Immature natural killer cell (primary cell): ENCODE results near the gene STEAP1B. TPM values are rescaled to one million over a fixed set of nuclear protein-coding genes. Genes with fewer than 3 reads are reported as not detected.

ENCODE experiments used
- DNase-seq, 3 donors: peaks; one replicate each; pipeline ENCODE4 v3.0.0; 2022; ENCODE audit warnings: mixed read lengths in 1 of 3
- H3K27ac Mint-ChIP-seq, 6 donors: one replicate each; pipeline ENCODE4 v1.8.0; 2020; ENCODE audit warnings: mixed read lengths in 6 of 6, mild to moderate bottlenecking in 5 of 6, inconsistent platforms in 4 of 6, moderate library complexity in 3 of 6
- H3K27me3 Mint-ChIP-seq, 3 donors: one replicate each; pipeline ENCODE4 v1.8.0; 2020 to 2021; ENCODE audit warnings: low read depth in 3 of 3, mild to moderate bottlenecking in 3 of 3, mixed read lengths in 3 of 3, moderate library complexity in 3 of 3, inconsistent platforms in 1 of 3
- H3K36me3 Mint-ChIP-seq, 3 donors: one replicate each; pipeline ENCODE4 v1.8.0; 2020; ENCODE audit warnings: mixed read lengths in 3 of 3, inconsistent platforms in 2 of 3, mild to moderate bottlenecking in 2 of 3
- H3K4me1 Mint-ChIP-seq, 2 donors: one replicate each; pipeline ENCODE4 v1.8.0; 2020; ENCODE audit warnings: inconsistent platforms in 2 of 2, mild to moderate bottlenecking in 2 of 2, mixed read lengths in 2 of 2, moderate library complexity in 1 of 2
- H3K4me3 Mint-ChIP-seq, 5 donors: one replicate each; pipeline ENCODE4 v1.8.0; 2020; ENCODE audit warnings: mild to moderate bottlenecking in 5 of 5, mixed read lengths in 5 of 5, inconsistent platforms in 3 of 5, moderate library complexity in 3 of 5
- H3K9me3 Mint-ChIP-seq, 6 donors: one replicate each; pipeline ENCODE4 v1.8.0; 2020; ENCODE audit warnings: mild to moderate bottlenecking in 6 of 6, mixed read lengths in 6 of 6, inconsistent platforms in 4 of 6, moderate library complexity in 3 of 6
- polyA plus RNA-seq, 3 donors: library from polyadenylated mRNA; unstranded; fragments of 300-500 nt; fragmentation: Illumina TruSeq; gene quantifications; one replicate each; pipeline ENCODE4 v1.2.3, GENCODE V29; 2021

Gene STEAP1B
- polyA plus RNA-seq, 3 donors from 2014 or later, result not detected

GRCh38 chr7:22425361-22425760, 74.6 kb downstream of the STEAP1B start:
- no peaks in the 10 kb centered on the region for H3K9me3 Mint-ChIP-seq
- no peak overlapping the region for H3K4me3 Mint-ChIP-seq
- no peaks in the 10 kb centered on the region for H3K36me3 Mint-ChIP-seq
- peaks cover 0 to 4% (median 0%) of the 10 kb centered on the region in 3 donors for H3K27me3 Mint-ChIP-seq
- H3K4me1 Mint-ChIP-seq, result no peaks in the 10 kb centered on the region
- no peak for DNase-seq
- no peak overlapping the region for H3K27ac Mint-ChIP-seq

GRCh38 chr7:22422831-22423615, 77.0 kb downstream of the STEAP1B start:
- Mint-ChIP-seq H3K36me3 (no peaks in the 10 kb centered on the region), H3K27me3 (peaks cover 0 to 4% (median 0%) of the 10 kb centered on the region in 3 donors), H3K9me3 (no peaks in the 10 kb centered on the region), H3K4me1 (no peaks in the 10 kb centered on the region), H3K4me3 (no peak overlapping the region), H3K27ac (no peak overlapping the region)
- DNase-seq, result no peak

GRCh38 chr7:22420973-22421635, 78.9 kb downstream of the STEAP1B start:
- Mint-ChIP-seq H3K27ac (no peak overlapping the region), H3K4me3 (no peak overlapping the region), H3K9me3 (no peaks in the 10 kb centered on the region), H3K4me1 (no peaks in the 10 kb centered on the region), H3K27me3 (peaks cover under 1 to 4% (median 3%) of the 10 kb centered on the region in 3 donors), H3K36me3 (no peaks in the 10 kb centered on the region)
- no peak for DNase-seq

GRCh38 chr7:22420008-22420407, 80.0 kb downstream of the STEAP1B start:
- Mint-ChIP-seq H3K4me1 (no peaks in the 10 kb centered on the region), H3K36me3 (no peaks in the 10 kb centered on the region), H3K27me3 (peaks cover 3 to 4% (median 3%) of the 10 kb centered on the region in 3 donors), H3K27ac (no peak overlapping the region), H3K4me3 (no peak overlapping the region), H3K9me3 (no peaks in the 10 kb centered on the region)
- no peak for DNase-seq

- Mint-ChIP-seq H3K36me3 (no peaks in the 10 kb centered on the region), H3K9me3 (no peaks in the 10 kb centered on the region), H3K27me3 (peaks cover 3 to 4% (median 3%) of the 10 kb centered on the region in 3 donors), H3K4me3 (no peak overlapping the region), H3K4me1 (no peaks in the 10 kb centered on the region), H3K27ac (no peak overlapping the region)
- no peak for DNase-seq
These were observed 80.5 kb downstream of the STEAP1B start for GRCh38 chr7:22419488-22419887.

- no peaks in the 10 kb centered on the region for H3K9me3 Mint-ChIP-seq
- no peaks in the 10 kb centered on the region for H3K36me3 Mint-ChIP-seq
- H3K4me1 Mint-ChIP-seq, result no peaks in the 10 kb centered on the region
- H3K27me3 Mint-ChIP-seq, result peaks cover 3 to 4% (median 3%) of the 10 kb centered on the region in 3 donors
- no peak for DNase-seq
- H3K27ac Mint-ChIP-seq, result no peak overlapping the region
- no peak overlapping the region for H3K4me3 Mint-ChIP-seq
These were observed 81.5 kb downstream of the STEAP1B start for GRCh38 chr7:22418251-22419046.

GRCh38 chr7:22417841-22418240, 82.1 kb downstream of the STEAP1B start:
- H3K36me3 Mint-ChIP-seq, result no peaks in the 10 kb centered on the region
- H3K27ac Mint-ChIP-seq, result no peak overlapping the region

GRCh38 chr7:22417349-22417748, 82.6 kb downstream of the STEAP1B start:
- Mint-ChIP-seq H3K27ac (no peak overlapping the region), H3K4me1 (no peaks in the 10 kb centered on the region), H3K4me3 (no peak overlapping the region), H3K9me3 (no peaks in the 10 kb centered on the region), H3K27me3 (peaks cover 3 to 4% (median 4%) of the 10 kb centered on the region in 3 donors), H3K36me3 (no peaks in the 10 kb centered on the region)
- no peak for DNase-seq

More at GRCh38 chr7:22417841-22418240, 82.1 kb downstream of the STEAP1B start:
- DNase-seq, result no peak
- Mint-ChIP-seq H3K4me1 (no peaks in the 10 kb centered on the region), H3K4me3 (no peak overlapping the region), H3K9me3 (no peaks in the 10 kb centered on the region), H3K27me3 (peaks cover 3 to 4% (median 4%) of the 10 kb centered on the region in 3 donors)

GRCh38 chr7:22414424-22414823, 85.6 kb downstream of the STEAP1B start:
- Mint-ChIP-seq H3K4me3 (no peak overlapping the region), H3K9me3 (no peaks in the 10 kb centered on the region), H3K27me3 (peaks cover 1 to 4% (median 3%) of the 10 kb centered on the region in 3 donors), H3K4me1 (no peaks in the 10 kb centered on the region), H3K27ac (no peak overlapping the region), H3K36me3 (no peaks in the 10 kb centered on the region)
- no peak for DNase-seq

- Mint-ChIP-seq H3K36me3 (no peaks in the 10 kb centered on the region), H3K9me3 (peaks cover 0 to 1% (median 0%) of the 10 kb centered on the region in 6 donors), H3K27me3 (peaks cover 1 to 4% (median 3%) of the 10 kb centered on the region in 3 donors), H3K27ac (no peak overlapping the region), H3K4me1 (no peaks in the 10 kb centered on the region), H3K4me3 (no peak overlapping the region)
- DNase-seq, result no peak
These were observed 86.8 kb downstream of the STEAP1B start for GRCh38 chr7:22413211-22413610.

GRCh38 chr7:22411977-22412693, 87.9 kb downstream of the STEAP1B start:
- H3K4me1 Mint-ChIP-seq, result no peaks in the 10 kb centered on the region
- no peaks in the 10 kb centered on the region for H3K36me3 Mint-ChIP-seq
- H3K9me3 Mint-ChIP-seq, result peaks cover 0 to 2% (median 0%) of the 10 kb centered on the region in 6 donors
- H3K27me3 Mint-ChIP-seq, result peaks cover 1 to 6% (median 3%) of the 10 kb centered on the region in 3 donors
- DNase-seq, result no peak
- no peak overlapping the region for H3K27ac Mint-ChIP-seq
- H3K4me3 Mint-ChIP-seq, result no peak overlapping the region

GRCh38 chr7:22406715-22407114, 93.3 kb downstream of the STEAP1B start:
- peaks cover 0 to 4% (median 1%) of the 10 kb centered on the region in 3 donors for H3K27me3 Mint-ChIP-seq
- no peak for DNase-seq
- H3K4me1 Mint-ChIP-seq, result peaks cover 25% of the 10 kb centered on the region in 2 donors

GRCh38 chr7:22404421-22405023, 95.5 kb downstream of the STEAP1B start:
- Mint-ChIP-seq H3K27ac (no peak overlapping the region), H3K9me3 (peaks cover 0 to 4% (median 0%) of the 10 kb centered on the region in 6 donors), H3K4me3 (no peak overlapping the region), H3K27me3 (peaks cover 0 to 4% (median 0%) of the 10 kb centered on the region in 3 donors), H3K36me3 (peaks cover 0 to 4% (median 0%) of the 10 kb centered on the region in 3 donors), H3K4me1 (peaks cover 29 to 33% of the 10 kb centered on the region in 2 donors)
- DNase-seq, result no peak

More at GRCh38 chr7:22406715-22407114, 93.3 kb downstream of the STEAP1B start:
- Mint-ChIP-seq H3K4me3 (no peak overlapping the region), H3K27ac (no peak overlapping the region), H3K36me3 (no peaks in the 10 kb centered on the region), H3K9me3 (peaks cover 0 to 3% (median 0%) of the 10 kb centered on the region in 6 donors)
